Left ventricle myocardium inferior (tissue), 1 donor: ENCODE results near the gene TEX9. TPM values are rescaled to one million over a fixed set of nuclear protein-coding genes. Genes with fewer than 3 reads are reported as not detected.

Experiments
- DNase-seq: peaks from one replicate; pipeline ENCODE4 v3.0.0-alpha.2; 2020
- H3K27ac ChIP-seq: fragments of 200-600 bp; replicated peaks from 2 replicates; pipeline ENCODE4 v1.8.0; 2021
- H3K27me3 ChIP-seq: fragments of 200-600 bp; 2 replicates; pipeline ENCODE4 v1.8.0; 2021; ENCODE audit warnings: low read depth
- H3K36me3 ChIP-seq: fragments of 200-600 bp; 2 replicates; pipeline ENCODE4 v1.8.0; 2021
- H3K4me1 ChIP-seq: fragments of 200-600 bp; 2 replicates; pipeline ENCODE4 v1.8.0; 2021
- H3K4me3 ChIP-seq: fragments of 200-600 bp; 2 replicates; pipeline ENCODE4 v1.8.0; 2021; ENCODE audit warnings: mild to moderate bottlenecking, moderate library complexity
- H3K9me3 ChIP-seq: fragments of 200-600 bp; replicated peaks from 2 replicates; pipeline ENCODE4 v1.8.0; 2021
- CTCF ChIP-seq: fragments of 200-600 bp; IDR thresholded peaks from 2 replicates; pipeline ENCODE4 v1.8.0; 2021; ENCODE audit warnings: antibody characterized with exemption, mild to moderate bottlenecking, borderline replicate concordance
- intact Hi-C: fragments of 100-400 bp; cut with micrococcal nuclease; formaldehyde crosslinking; loops from one replicate; pipeline ENCODE4 v1.11.0; 2022
- total RNA-seq: library from RNA; stranded (reverse); fragmentation: NEBNext Ultra II Directional; extraction: Animal tissue kit (Norgen Biotek cat#: 25700); gene quantifications from one replicate; pipeline ENCODE4 v1.2.1, GENCODE V29; 2021
- donor health status: DM: no; HTN: yes; CAD: no; lungs with severe emphysema.

Gene TEX9
- total RNA-seq, 1 donor from 2014 or later, result 0.77 TPM

DNA sequence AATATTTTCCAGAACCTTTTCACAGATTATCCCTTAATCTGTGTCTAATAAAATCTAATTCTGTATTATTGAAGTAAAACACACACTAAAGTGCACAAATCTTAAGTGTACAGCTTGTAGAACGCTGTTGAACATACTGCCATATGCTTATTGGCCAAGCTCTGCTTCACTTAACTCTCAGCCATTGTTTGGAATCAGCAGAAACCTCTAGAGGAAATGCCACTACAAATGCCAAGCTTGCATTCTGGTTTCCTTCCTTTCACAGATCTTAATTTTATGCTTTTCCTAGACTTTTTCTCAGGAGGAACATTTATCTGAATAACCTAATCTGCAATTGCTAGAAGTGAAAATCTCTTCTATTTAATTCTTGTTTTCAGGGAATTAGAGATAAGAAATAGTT, 89.6 kb downstream of the TEX9 start:
- Histone ChIP-seq H3K4me3 (no peak overlapping the region), H3K9me3 (no peaks in the 10 kb centered on the region), H3K4me1 (no peaks in the 10 kb centered on the region), H3K27me3 (no peaks in the 10 kb centered on the region), H3K27ac (no peak overlapping the region), H3K36me3 (no peaks in the 10 kb centered on the region)
- intact Hi-C loops, result no loop called here
- no peak for DNase-seq
- no peak for TF ChIP-seq CTCF

DNA sequence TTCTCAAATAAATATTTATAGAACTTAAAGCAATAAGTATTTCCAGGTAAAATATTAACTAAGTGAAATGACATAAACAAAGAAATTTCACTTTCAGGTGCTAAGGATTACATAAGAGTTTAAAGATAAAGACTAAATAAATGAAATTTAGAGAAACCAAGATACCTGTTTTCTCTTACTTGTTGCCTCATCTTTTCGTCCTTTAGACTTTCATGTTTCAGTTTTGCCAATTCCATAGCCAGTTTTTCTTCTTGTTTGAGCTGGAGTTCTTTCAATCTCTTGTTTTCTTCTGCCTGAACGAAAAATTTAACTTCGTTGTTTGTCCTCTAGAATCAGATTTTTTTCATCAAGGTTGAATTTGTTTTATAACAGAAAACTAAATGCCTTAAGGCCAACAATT, 91.0 kb downstream of the TEX9 start:
- TF ChIP-seq CTCF, result no peak
- no peak for DNase-seq
- H3K9me3 ChIP-seq, result no peaks in the 10 kb centered on the region
- H3K4me1 ChIP-seq, result no peaks in the 10 kb centered on the region
- intact Hi-C loops, result no loop called here
- H3K4me3 ChIP-seq, result no peak overlapping the region
- no peaks in the 10 kb centered on the region for H3K27me3 ChIP-seq
- no peak overlapping the region for H3K27ac ChIP-seq
- H3K36me3 ChIP-seq, result no peaks in the 10 kb centered on the region

DNA sequence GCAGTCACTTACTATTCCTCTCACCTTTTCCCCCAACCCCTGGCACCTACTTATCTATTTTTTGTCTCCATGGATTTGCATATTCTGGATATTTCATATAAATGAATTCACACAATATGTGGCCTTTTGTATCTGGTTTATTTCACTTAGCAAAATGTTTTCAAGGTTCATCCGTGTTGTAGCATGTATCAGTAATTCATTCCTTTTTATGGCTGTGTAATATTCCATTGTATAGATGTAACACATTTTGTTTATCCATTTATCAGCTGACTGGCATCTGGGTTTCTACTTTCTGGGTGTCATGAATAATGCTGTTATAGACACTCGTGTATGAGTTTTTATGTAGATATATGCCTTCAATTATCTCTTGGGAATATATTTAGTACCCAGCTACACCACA, 93.9 kb downstream of the TEX9 start:
- H3K4me3 ChIP-seq, result no peak overlapping the region
- no peaks in the 10 kb centered on the region for H3K27me3 ChIP-seq
- H3K4me1 ChIP-seq, result no peaks in the 10 kb centered on the region
- H3K9me3 ChIP-seq, result no peaks in the 10 kb centered on the region
- intact Hi-C loops, result no loop called here
- no peaks in the 10 kb centered on the region for H3K36me3 ChIP-seq
- no peak for TF ChIP-seq CTCF
- no peak for DNase-seq
- no peak overlapping the region for H3K27ac ChIP-seq

- Histone ChIP-seq H3K36me3 (no peaks in the 10 kb centered on the region), H3K27ac (no peak overlapping the region), H3K4me1 (peaks cover 8% of the 10 kb centered on the region), H3K9me3 (no peaks in the 10 kb centered on the region), H3K4me3 (no peak overlapping the region), H3K27me3 (no peaks in the 10 kb centered on the region)
- TF ChIP-seq CTCF, result no peak
- intact Hi-C loops, result no loop called here
- DNase-seq, result no peak
These were observed 94.8 kb downstream of the TEX9 start for GRCh38 chr15:56460071-56460470.

DNA sequence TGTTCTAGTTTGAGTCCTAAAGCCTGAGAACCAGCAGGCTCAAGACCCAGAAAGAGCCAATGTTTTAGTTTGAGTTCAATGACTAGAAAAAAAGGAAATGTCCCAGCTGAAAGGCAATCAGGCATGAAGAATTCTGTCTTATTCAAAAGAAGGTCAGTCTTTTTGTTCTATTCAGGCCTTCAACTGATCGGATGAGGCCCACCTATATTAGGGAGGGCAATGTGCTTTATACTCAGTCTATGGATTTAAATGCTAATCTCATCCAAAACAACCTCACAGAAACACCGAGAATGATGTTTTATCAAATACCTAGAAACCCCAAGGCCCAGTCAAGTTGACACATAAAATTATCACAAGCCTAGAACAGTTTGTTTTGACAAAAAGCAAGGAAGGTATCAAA, 95.7 kb downstream of the TEX9 start:
- no peak for TF ChIP-seq CTCF
- intact Hi-C loops, result no loop called here
- H3K27me3 ChIP-seq, result no peaks in the 10 kb centered on the region

More for the DNA sequence above, 95.7 kb downstream of the TEX9 start:
- H3K4me3 ChIP-seq, result no peak overlapping the region
- no peaks in the 10 kb centered on the region for H3K9me3 ChIP-seq
- DNase-seq, result no peak
- H3K36me3 ChIP-seq, result no peaks in the 10 kb centered on the region
- no peak overlapping the region for H3K27ac ChIP-seq
- peaks cover 12% of the 10 kb centered on the region for H3K4me1 ChIP-seq
